SK-N-SH (cell line): ENCODE results near the gene TRAPPC12. TPM values are rescaled to one million over a fixed set of nuclear protein-coding genes. Genes with fewer than 3 reads are reported as not detected.
A peak's percentile ranks its signal among the peaks of the same experiment; 100 is the strongest.

Experiments
- CTCF ChIA-PET: fragments of 300-600, 350-600 bp; formaldehyde crosslinking; extraction: SDS; loops from one replicate; lab custom pipeline; 2021; lab: Yijun Ruan, JAX
- POLR2A ChIA-PET: fragments of 350-600 bp; sonication (Branson Sonifier 250); formaldehyde crosslinking; extraction: SDS; loops from one replicate; lab custom pipeline; 2020; ENCODE audit warnings: antibody characterized with exemption, inconsistent platforms; lab: Yijun Ruan, JAX
- DNase-seq: peaks from one replicate; pipeline ENCODE4 v3.0.0; 2012
- H2AFZ ChIP-seq: fragments of 200-600 bp; sonication (generic); 2 replicates; pipeline ENCODE4 v1.8.1; 2016; ENCODE audit warnings: antibody characterized with exemption, mild to moderate bottlenecking, low read depth
- H3F3A ChIP-seq: fragments of 200-600 bp; sonication (generic); replicated peaks from 2 replicates; pipeline ENCODE3; 2016; ENCODE audit warnings: antibody characterized with exemption, mild to moderate bottlenecking; ENCODE audit not compliant: insufficient read depth
- H3K27ac ChIP-seq, 2 experiments: fragments of 200-500 bp in 1 of 2; fragments of 200-600 bp in 1 of 2; sonication (Bioruptor generic) in 1 of 2; sonication (generic), shearing (Covaris generic) in 1 of 2; 2 replicates each; pipeline versions ENCODE4 v1.5.1 to v1.6.1; 2014 to 2016; ENCODE audit warnings: low read depth in 2 of 2, inconsistent platforms in 1 of 2, low read length in 1 of 2, mild to moderate bottlenecking in 1 of 2, mixed read lengths in 1 of 2
- H3K27me3 ChIP-seq: fragments of 200-600 bp; sonication (generic), shearing (Covaris generic); 2 replicates; pipeline ENCODE4 v1.6.1; 2016; ENCODE audit warnings: mixed run types; ENCODE audit not compliant: insufficient read depth
- H3K36me3 ChIP-seq, 2 experiments: fragments of 200-500 bp in 1 of 2; fragments of 200-600 bp in 1 of 2; sonication (Bioruptor generic) in 1 of 2; sonication (generic) in 1 of 2; replicated peaks in 1 of 2; 2 replicates each; pipeline versions ENCODE3 to v1.5.1; 2014 to 2016; ENCODE audit warnings: low read length in 1 of 2, mild to moderate bottlenecking in 1 of 2; ENCODE audit not compliant: insufficient read depth in 2 of 2, control insufficient read depth in 1 of 2
- H3K4me1 ChIP-seq, 2 experiments: fragments of 200-500 bp in 1 of 2; fragments of 200-600 bp in 1 of 2; sonication (Bioruptor generic) in 1 of 2; sonication (generic), shearing (Covaris generic) in 1 of 2; 2 replicates each; pipeline versions ENCODE4 v1.5.1 to v1.6.1; 2014 to 2016; ENCODE audit warnings: low read depth in 1 of 2, low read length in 1 of 2, mixed run types in 1 of 2; ENCODE audit not compliant: insufficient read depth in 2 of 2, control insufficient read depth in 1 of 2
- H3K4me2 ChIP-seq: fragments of 200-600 bp; sonication (generic), shearing (Covaris generic); 2 replicates; pipeline ENCODE4 v1.6.1; 2017; ENCODE audit warnings: mixed run types
- H3K4me3 ChIP-seq, 2 experiments: fragments of 200-500 bp in 1 of 2; fragments of 200-600 bp in 1 of 2; sonication (Bioruptor generic) in 1 of 2; sonication (generic), shearing (Covaris generic) in 1 of 2; 2 replicates each; pipeline versions ENCODE4 v1.5.1 to v1.8.1; 2014 to 2016; ENCODE audit warnings: low read depth in 2 of 2, inconsistent platforms in 1 of 2, low read length in 1 of 2, mild to moderate bottlenecking in 1 of 2, mixed read lengths in 1 of 2, moderate library complexity in 1 of 2
- H3K79me2 ChIP-seq: fragments of 200-600 bp; sonication (generic); 2 replicates; pipeline ENCODE4 v1.8.1; 2017; ENCODE audit warnings: mild to moderate bottlenecking; ENCODE audit not compliant: insufficient read depth
- H3K9ac ChIP-seq: fragments of 200-600 bp; sonication (generic); 2 replicates; pipeline ENCODE4 v1.6.1; 2017; ENCODE audit warnings: mixed run types
- H3K9me2 ChIP-seq: fragments of 200-600 bp; sonication (generic); 2 replicates; pipeline ENCODE4 v1.6.1; 2017; ENCODE audit warnings: mixed run types
- H3K9me3 ChIP-seq: fragments of 200-600 bp; sonication (generic); 2 replicates; pipeline ENCODE4 v1.6.1; 2017; ENCODE audit warnings: mixed run types, mild to moderate bottlenecking, moderate library complexity
- H4K20me1 ChIP-seq: fragments of 200-600 bp; sonication (generic); 2 replicates; pipeline ENCODE4 v1.6.1; 2017; ENCODE audit warnings: mild to moderate bottlenecking, mixed run types; ENCODE audit not compliant: insufficient read depth
- GABPA ChIP-seq: IDR thresholded peaks from 2 replicates; pipeline ENCODE4 v1.4.0; 2012; ENCODE audit warnings: low read depth, mild to moderate bottlenecking
- RXRA ChIP-seq: IDR thresholded peaks from 2 replicates; pipeline ENCODE4 v1.4.0; 2012; ENCODE audit warnings: low read depth, mild to moderate bottlenecking, borderline replicate concordance
- WGBS: methylation state at CpG from one replicate; pipeline ENCODE4 v1.1.6; 2017; ENCODE audit warnings: low lambda C conversion rate; 5-methylcytosine and 5-hydroxymethylcytosine counted together
- polyA plus RNA-seq, 3 experiments: library from polyadenylated mRNA; depleted of rRNA; stranded (reverse); fragments of >200 nt; gene quantifications; 2 replicates each; pipeline ENCODE4 v1.2.3, GENCODE V29; 2012
- TF ChIP-seq, protein P1 (sequence below): IDR thresholded peaks from 2 replicates; pipeline ENCODE4 v1.6.1; 2012; ENCODE audit warnings: mild to moderate bottlenecking, low read depth, low read length, moderate library complexity
- TF ChIP-seq, protein P2 (sequence below): IDR thresholded peaks from 2 replicates; pipeline ENCODE4 v1.4.0; 2012; ENCODE audit warnings: low read depth, borderline replicate concordance
- TF ChIP-seq, protein P3 (sequence below): IDR thresholded peaks from 2 replicates; pipeline ENCODE4 v1.4.0; 2012; ENCODE audit warnings: low read depth, borderline replicate concordance

The TRAPPC12 gene
- polyA plus RNA-seq, 1 of the 3 experiments (the other 2 are of a cell fraction), result 83.3 TPM

GRCh38 chr2:3379339-3379646 is 201 bp upstream of the TRAPPC12 start:
- H3K9me3 ChIP-seq, result no peaks in the 10 kb centered on the region
- peak overlapping the region; percentile 79 to 94 for H3K27ac ChIP-seq
- no peaks in the 10 kb centered on the region for H3K9me2 ChIP-seq
- H3F3A ChIP-seq, result peaks cover 12% of the 10 kb centered on the region
- POLR2A ChIA-PET, result interaction anchor here (0.6 to 1.6 kb wide), 12 partner anchors 13 to 533 kb away, joined by 3 to 7 read pairs (median 4); partner anchors contain the start of gene RNASEH1
- WGBS, result 8% methylated on average over 7 of the region's 8 CpGs
- H4K20me1 ChIP-seq, result no peaks in the 10 kb centered on the region
- peak overlapping the region; percentile 97 to 98 for H3K4me3 ChIP-seq
- peaks cover 16 to 20% of the 10 kb centered on the region in 2 experiments for H3K36me3 ChIP-seq
- H3K4me1 ChIP-seq, result peaks cover 0 to 27% of the 10 kb centered on the region in 2 experiments; a peak in 2 of 4 replicates
- CTCF ChIA-PET, result interaction anchor here (0.7 to 1.5 kb wide), 13 partner anchors 14 to 766 kb away, joined by 3 to 4 read pairs (median 3); no protein-coding TSS in a partner anchor
- H3K4me2 ChIP-seq, result peak overlapping the region; percentile 79
- no peak for TF ChIP-seq GABPA
- TF ChIP-seq, protein P1, sequence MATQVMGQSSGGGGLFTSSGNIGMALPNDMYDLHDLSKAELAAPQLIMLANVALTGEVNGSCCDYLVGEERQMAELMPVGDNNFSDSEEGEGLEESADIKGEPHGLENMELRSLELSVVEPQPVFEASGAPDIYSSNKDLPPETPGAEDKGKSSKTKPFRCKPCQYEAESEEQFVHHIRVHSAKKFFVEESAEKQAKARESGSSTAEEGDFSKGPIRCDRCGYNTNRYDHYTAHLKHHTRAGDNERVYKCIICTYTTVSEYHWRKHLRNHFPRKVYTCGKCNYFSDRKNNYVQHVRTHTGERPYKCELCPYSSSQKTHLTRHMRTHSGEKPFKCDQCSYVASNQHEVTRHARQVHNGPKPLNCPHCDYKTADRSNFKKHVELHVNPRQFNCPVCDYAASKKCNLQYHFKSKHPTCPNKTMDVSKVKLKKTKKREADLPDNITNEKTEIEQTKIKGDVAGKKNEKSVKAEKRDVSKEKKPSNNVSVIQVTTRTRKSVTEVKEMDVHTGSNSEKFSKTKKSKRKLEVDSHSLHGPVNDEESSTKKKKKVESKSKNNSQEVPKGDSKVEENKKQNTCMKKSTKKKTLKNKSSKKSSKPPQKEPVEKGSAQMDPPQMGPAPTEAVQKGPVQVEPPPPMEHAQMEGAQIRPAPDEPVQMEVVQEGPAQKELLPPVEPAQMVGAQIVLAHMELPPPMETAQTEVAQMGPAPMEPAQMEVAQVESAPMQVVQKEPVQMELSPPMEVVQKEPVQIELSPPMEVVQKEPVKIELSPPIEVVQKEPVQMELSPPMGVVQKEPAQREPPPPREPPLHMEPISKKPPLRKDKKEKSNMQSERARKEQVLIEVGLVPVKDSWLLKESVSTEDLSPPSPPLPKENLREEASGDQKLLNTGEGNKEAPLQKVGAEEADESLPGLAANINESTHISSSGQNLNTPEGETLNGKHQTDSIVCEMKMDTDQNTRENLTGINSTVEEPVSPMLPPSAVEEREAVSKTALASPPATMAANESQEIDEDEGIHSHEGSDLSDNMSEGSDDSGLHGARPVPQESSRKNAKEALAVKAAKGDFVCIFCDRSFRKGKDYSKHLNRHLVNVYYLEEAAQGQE, result 0 out of 2 replicates have a peak, but pooled peaks have one; percentile 16
- TF ChIP-seq, protein P2, sequence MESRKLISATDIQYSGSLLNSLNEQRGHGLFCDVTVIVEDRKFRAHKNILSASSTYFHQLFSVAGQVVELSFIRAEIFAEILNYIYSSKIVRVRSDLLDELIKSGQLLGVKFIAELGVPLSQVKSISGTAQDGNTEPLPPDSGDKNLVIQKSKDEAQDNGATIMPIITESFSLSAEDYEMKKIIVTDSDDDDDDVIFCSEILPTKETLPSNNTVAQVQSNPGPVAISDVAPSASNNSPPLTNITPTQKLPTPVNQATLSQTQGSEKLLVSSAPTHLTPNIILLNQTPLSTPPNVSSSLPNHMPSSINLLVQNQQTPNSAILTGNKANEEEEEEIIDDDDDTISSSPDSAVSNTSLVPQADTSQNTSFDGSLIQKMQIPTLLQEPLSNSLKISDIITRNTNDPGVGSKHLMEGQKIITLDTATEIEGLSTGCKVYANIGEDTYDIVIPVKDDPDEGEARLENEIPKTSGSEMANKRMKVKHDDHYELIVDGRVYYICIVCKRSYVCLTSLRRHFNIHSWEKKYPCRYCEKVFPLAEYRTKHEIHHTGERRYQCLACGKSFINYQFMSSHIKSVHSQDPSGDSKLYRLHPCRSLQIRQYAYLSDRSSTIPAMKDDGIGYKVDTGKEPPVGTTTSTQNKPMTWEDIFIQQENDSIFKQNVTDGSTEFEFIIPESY, result 0 out of 2 replicates have a peak, but pooled peaks have one; percentile 10
- TF ChIP-seq, all 33 proteins: peak for 2
- Histone ChIP-seq H3K27me3 (no peaks in the 10 kb centered on the region), H3K9ac (peak overlapping the region; percentile 93), H3K79me2 (peaks cover 82% of the 10 kb centered on the region), H2AFZ (peak overlapping the region; percentile 88)
- DNase-seq, result no peak

DNA sequence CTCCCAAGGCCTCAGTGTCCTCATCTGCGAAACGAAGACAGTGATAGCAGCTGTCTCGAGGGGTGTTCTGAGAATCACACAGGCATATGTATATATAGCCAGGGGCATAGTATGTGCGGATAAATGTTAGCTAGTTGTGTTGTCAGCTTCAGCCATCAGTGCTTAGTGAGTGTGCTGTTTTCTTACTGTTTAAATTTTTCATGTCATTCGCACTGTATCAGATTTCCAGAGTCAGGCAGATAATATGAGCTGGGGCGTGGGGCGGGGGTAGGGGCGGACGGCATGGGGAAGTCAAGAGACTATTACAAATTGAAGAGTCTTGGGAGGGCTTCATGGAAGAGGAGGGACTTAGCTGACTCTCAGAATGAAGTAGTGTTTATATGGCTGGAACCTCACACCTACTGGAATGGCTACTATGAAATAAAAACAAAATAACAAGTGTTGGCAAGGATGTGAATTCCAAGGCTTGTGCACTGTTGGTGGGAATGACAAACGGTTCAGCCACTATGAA is 7.0 kb downstream of the TRAPPC12 start:
- Histone ChIP-seq H3K9me3 (no peaks in the 10 kb centered on the region), H3F3A (peaks cover 3% of the 10 kb centered on the region), H3K36me3 (peaks cover 52 to 68% of the 10 kb centered on the region in 2 experiments), H3K9ac (no peak overlapping the region), H4K20me1 (no peaks in the 10 kb centered on the region), H2AFZ (no peak overlapping the region), H3K4me3 (no peak overlapping the region), H3K27ac (peak overlapping the region in 1 of 2 experiments; percentile 50; a peak in 1 of 4 replicates), H3K9me2 (no peaks in the 10 kb centered on the region), H3K4me1 (peaks cover 0 to 5% of the 10 kb centered on the region in 2 experiments; a peak in 2 of 4 replicates), H3K79me2 (peaks cover 94% of the 10 kb centered on the region), H3K4me2 (no peak overlapping the region), H3K27me3 (no peaks in the 10 kb centered on the region)
- ChIA-PET POLR2A (interaction anchor here (1.0 kb wide), 2 partner anchors 9 to 61 kb away, joined by 3 to 4 read pairs; partner anchors contain the start of gene EIPR1), CTCF (interaction anchor here (0.7 to 2.8 kb wide), 5 partner anchors 9 to 1532 kb away, joined by 3 to 13 read pairs (median 5); no protein-coding TSS in a partner anchor)
- TF ChIP-seq, protein P3, sequence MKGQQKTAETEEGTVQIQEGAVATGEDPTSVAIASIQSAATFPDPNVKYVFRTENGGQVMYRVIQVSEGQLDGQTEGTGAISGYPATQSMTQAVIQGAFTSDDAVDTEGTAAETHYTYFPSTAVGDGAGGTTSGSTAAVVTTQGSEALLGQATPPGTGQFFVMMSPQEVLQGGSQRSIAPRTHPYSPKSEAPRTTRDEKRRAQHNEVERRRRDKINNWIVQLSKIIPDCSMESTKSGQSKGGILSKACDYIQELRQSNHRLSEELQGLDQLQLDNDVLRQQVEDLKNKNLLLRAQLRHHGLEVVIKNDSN, result no peak
- no peak for TF ChIP-seq RXRA
- WGBS, result 90% methylated on average over 10 of the region's 10 CpGs
- no peak for DNase-seq
